PC-9 (cell line): ENCODE measurements around the gene SYT7.

Experiments
- CTCF ChIP-seq: fragments of 200-600 bp; sonication (generic); conservative IDR thresholded peaks from 2 replicates; pipeline ENCODE4 v1.6.1; 2017; ENCODE audit warnings: mixed run types, antibody characterized with exemption, mild to moderate bottlenecking, moderate library complexity
- EZH2 ChIP-seq: fragments of 200-600 bp; sonication (generic); IDR thresholded peaks from 2 replicates; pipeline ENCODE4 v1.8.0; 2017; ENCODE audit warnings: antibody characterized with exemption, low read depth

DNA sequence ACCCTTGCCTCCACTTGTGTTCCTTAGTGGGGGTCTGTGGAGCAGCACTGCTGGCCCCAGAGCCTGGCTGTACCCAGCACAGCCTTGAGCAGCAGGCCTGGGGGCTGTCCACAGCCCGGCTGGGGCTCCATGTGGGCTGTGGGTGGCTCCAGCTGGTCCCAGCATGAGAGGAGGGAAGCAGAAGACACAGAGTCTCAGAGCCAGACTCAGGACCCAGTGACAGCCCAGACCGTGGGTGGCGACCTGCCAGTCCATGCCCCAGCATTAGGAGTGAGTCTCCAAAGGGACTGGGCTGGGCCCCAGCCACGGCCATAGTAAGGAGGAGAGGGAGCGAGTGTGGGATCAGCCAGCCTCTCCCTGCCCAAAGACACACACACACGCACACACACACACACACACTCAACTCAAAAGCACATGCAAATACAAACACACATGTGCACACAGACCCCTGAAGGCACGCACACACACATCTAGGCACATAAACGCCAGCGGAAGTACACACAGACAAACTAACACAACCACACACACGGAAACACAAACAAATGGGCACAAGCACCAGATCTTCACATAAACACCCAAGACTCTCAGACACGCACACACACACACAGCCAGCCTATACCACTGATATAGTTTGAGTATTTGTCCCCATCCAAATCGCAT is 89.0 kb downstream of the SYT7 start:
- TF ChIP-seq EZH2 (no peak), CTCF (no peak)
